ENCODE results near the gene ID1.
"Not testable (repeated sequence)": the region's sequence is repeated elsewhere in the genome, so short reads cannot be mapped to it uniquely, and the experiment has no call there.

The ID1 gene

GRCh38 chr20:31602779-31603441 lies 2.2 kb upstream of the ID1 start:
- DNase-seq, result no peak

GRCh38 chr20:31603822-31604566 lies 1.1 kb upstream of the ID1 start:
- DNase-seq, result peak; percentile 74

- no peak for DNase-seq
Observed at GRCh38 chr20:31604567-31605030, 490 bp upstream of the ID1 start.

- DNase-seq, result no peak
Observed at GRCh38 chr20:31605902-31606803, 1.1 kb downstream of the ID1 start.

- DNase-seq, result no peak
Observed at GRCh38 chr20:31606804-31607639, 1.9 kb downstream of the ID1 start.

- DNase-seq, result no peak
Observed at GRCh38 chr20:31607640-31608250, 2.7 kb downstream of the ID1 start.

- DNase-seq, result no peak
Observed at GRCh38 chr20:31608251-31608945, 3.3 kb downstream of the ID1 start.

- not testable (repeated sequence) for DNase-seq
Observed at GRCh38 chr20:31612271-31612640, 7.2 kb downstream of the ID1 start.

GRCh38 chr20:31615416-31615815 lies 10.3 kb downstream of the ID1 start:
- DNase-seq, result no peak

GRCh38 chr20:31617432-31618104 lies 12.5 kb downstream of the ID1 start:
- no peak for DNase-seq

GRCh38 chr20:31620246-31620645 lies 15.2 kb downstream of the ID1 start:
- DNase-seq, result no peak

- DNase-seq, result not testable (repeated sequence)
Observed at GRCh38 chr20:31623123-31623505, 18.0 kb downstream of the ID1 start.

GRCh38 chr20:31626534-31626933 lies 21.4 kb downstream of the ID1 start:
- DNase-seq, result not testable (repeated sequence)

- DNase-seq, result not testable (repeated sequence)
Observed at GRCh38 chr20:31628057-31628456, 23.0 kb downstream of the ID1 start.

GRCh38 chr20:31630187-31630790 lies 25.2 kb downstream of the ID1 start:
- DNase-seq, result no peak

GRCh38 chr20:31632548-31633338 lies 27.7 kb downstream of the ID1 start:
- DNase-seq, result no peak

GRCh38 chr20:31633339-31633914 lies 28.3 kb downstream of the ID1 start:
- DNase-seq, result no peak

- no peak for DNase-seq
Observed at GRCh38 chr20:31637660-31638059, 32.6 kb downstream of the ID1 start, which contains the start of gene COX4I2. Gene COX4I2 (plus strand): TSS chr20:31637912. CDS start chr20:31639018, 1,106 bp downstream.

GRCh38 chr20:31638317-31638716 lies 33.2 kb downstream of the ID1 start:
- no peak for DNase-seq

All from effector CD8-positive, alpha-beta T cell (primary cell).